Measurements from ENCODE around the gene ZG16.

GRCh38 chr16:29809850-29810698, 32.0 kb downstream of the ZG16 start:
- TF ChIP-seq POLR2A (IDR thresholded peaks at IDR 0.05) (no peak), CTCF (IDR thresholded peaks at IDR 0.05) (no peak)
